Stimulated activated CD8-positive, alpha-beta memory T cell treated with anti-CD3 and anti-CD28 coated beads, Interleukin-4, amount 100 ng/mL, for 24 hours (primary cell): Measurements from ENCODE around the gene ADAM19.

Experiments
- DNase-seq: peaks from one replicate; pipeline ENCODE4 v3.0.0-alpha.2; 2020; ENCODE audit warnings: low read depth

Gene ADAM19

GRCh38 chr5:157561110-157561509, 14.5 kb downstream of the ADAM19 start:
- DNase-seq, result no peak

- no peak for DNase-seq
These were observed 16.3 kb downstream of the ADAM19 start for GRCh38 chr5:157559301-157559700.

GRCh38 chr5:157558681-157559080, 16.9 kb downstream of the ADAM19 start:
- DNase-seq, result no peak

DNA sequence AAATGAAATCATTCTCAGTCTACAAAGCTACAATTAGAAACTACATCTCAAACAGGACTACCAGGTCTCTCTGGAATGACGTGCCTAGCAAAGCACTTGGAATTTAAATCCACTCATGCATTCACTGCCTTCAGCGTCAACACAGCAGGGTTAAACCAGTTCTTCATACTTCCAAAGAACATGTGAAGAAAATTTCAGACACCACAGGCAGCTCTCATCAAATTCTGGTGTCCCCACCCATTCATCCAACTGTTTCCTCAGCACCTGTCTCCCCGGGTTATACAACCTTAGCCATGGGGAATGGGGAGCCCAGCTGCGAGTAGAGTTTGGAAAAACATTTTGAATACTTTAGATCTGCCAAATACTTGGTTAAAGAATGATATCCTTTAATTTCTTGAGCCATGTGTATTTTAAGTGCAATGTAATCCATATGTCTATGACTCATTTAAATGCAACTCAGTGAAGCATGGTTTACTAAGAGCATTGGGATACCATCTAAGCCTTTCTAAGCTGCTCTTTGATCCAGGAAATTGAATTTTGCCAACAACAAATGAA, 17.5 kb downstream of the ADAM19 start:
- DNase-seq, result no peak

DNA sequence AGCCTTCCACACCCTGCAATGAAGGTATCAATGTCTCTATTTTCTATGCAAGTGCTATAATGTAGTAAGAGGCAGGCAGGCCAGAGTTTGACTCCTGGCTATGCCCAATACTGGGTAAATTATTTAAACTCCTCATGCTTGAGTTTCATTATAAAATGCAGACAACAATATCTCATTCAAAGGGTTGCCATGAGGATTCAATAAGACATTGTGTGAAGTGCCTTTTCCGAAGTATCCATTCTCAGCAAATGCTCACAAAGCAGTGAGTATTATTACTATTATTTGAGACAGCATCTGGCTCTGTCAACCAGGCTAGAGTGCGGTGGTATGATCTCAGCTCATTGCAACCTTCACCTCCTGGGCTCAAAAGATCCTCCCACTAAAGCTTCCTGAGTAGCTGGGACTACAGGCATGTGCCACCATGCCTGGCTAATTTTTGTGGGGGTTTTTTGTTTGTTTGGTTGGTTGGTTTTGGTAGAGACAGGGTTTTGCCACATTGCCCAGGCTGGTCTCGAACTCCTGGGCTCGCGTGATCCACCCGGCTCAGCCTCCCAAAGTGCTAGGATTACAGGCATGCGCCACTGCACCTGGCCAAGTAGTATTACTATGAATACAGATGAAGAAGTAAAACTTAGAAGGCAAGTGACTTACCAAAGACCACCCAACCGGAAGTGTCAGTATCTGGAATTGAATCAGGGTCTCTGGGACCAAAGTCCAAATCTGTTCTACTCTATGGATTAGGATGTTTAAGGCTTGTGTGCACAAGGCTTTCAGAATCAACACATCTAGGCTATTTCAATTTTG, 18.8 kb downstream of the ADAM19 start:
- no peak for DNase-seq

GRCh38 chr5:157555037-157555640, 20.4 kb downstream of the ADAM19 start:
- DNase-seq, result no peak

- no peak for DNase-seq
These were observed 21.2 kb downstream of the ADAM19 start for GRCh38 chr5:157554179-157555036.

DNA sequence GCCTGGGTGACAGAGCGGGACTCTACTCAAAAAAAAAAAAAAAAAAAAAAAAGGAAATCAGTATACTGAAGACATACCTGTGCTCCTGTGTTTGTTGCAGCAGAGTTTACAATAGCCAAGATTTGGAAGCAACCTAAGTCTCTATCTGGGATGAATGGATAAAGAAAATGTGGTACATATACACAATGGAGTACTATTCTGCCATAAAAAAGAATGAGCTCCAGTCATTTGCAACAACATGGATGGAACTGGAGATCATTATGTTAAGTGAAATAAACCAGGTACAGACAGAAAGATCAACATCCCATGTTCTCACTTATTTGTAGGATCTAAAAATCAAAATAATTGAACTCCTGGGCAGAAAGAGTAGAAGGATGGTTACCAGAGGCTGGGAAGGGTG, 22.9 kb downstream of the ADAM19 start:
- no peak for DNase-seq

GRCh38 chr5:157550663-157551062, 24.9 kb downstream of the ADAM19 start:
- DNase-seq, result no peak

DNA sequence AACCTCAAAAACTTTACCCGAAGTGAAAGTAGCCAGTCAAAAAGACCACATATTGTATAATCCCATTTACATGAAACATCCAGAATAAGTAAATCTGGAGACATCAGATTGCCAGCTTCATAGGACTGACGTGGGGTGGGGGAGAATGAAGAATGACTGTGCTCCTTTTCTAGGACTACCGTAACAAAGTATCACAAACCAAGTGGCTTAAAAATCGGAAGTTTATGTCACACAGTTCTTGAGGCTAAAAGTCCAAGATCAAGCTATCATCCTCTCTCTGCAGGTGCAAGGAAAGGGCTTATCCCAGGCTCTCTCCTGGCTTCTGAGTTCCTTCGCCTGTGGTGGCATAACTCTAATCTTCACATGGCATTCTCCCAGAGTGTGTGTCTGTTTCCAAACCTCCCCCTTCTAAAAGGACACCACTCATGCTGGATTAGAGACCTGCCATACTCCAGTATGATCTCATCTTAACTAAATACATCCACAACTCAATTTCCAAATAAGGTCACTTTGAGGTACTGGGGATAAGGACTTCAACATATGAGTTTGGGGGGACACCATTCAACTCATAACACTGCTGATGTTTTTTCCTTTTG, 25.5 kb downstream of the ADAM19 start:
- no peak for DNase-seq

- no peak for DNase-seq
These were observed 26.3 kb downstream of the ADAM19 start for GRCh38 chr5:157549283-157549629.

GRCh38 chr5:157548513-157549282, 26.9 kb downstream of the ADAM19 start:
- DNase-seq, result no peak

DNA sequence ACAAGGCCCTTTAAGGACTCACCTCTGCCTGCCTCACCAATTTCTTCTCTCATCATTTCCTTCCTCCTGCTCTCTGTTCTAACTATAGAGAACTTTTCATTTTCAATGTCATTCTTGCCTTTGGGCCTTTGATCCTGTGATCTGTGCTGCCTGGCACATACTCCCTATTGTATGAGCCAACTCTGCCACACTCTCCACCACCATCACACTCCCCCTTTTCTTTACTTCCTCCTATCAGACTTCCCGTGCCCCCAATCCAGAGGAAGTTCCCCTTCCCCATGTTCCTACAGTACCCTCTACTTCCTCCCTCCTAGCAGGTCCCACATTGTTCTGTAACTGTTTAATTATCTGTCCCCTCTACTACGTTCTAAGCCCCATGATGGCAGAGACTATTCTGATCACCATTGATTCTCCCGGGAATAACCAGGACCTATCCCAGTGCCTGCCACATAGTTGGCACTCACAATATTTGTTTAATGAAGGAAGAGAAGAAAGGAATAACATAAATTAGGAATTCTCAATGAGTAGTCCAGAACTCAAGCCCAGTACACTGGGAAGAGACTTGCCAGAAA, 27.5 kb downstream of the ADAM19 start:
- DNase-seq, result no peak

DNA sequence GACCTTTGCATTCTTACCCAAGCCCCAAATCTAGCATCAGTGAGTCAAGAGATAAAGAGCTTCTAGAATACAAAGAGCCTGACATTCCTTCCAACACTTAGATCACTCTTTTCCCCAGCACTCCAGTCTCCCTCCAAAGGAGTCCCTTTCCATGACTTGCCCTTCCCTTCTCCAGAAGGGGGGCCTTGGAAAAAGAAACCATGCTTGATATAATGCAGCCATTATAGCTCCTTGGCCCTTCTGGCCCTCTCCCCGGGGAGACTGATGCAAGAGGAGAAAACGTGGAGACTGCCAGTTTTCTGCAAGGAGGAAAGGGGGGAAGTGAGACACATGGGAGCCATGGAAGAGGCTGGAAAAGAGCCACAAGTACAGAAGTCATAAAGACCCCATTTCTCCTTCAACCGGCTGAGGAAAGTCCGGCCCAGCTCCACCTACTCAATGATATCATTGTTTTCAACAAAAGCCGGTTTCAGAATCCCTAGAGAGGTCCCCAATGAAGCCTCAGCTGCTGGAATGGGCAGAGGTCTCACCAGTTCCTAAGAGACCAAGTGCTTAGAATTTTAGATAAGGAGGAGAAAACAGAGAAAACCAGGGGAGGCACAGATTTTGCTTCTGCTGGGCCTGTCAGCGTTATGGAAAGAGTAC, 29.0 kb downstream of the ADAM19 start:
- no peak for DNase-seq

- DNase-seq, result no peak
These were observed 29.8 kb downstream of the ADAM19 start for GRCh38 chr5:157545610-157546310.

DNA sequence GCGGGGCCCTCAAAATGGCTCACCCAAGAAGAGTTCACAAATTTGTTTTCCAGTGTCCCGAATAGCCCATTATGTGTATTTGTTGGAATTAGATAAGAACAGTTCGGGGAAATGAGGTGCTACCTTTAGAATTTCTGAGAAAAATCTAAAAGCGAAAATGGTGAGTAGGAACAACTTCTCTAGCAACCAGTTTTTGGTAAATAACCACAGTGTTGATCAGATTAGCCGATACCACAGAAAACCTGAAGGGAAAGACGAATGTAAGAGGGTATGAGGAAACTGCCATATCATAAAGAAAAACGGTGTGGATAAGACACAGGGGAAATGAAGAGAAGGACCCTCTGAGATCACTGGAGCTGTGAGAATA, 31.0 kb downstream of the ADAM19 start:
- DNase-seq, result no peak

DNA sequence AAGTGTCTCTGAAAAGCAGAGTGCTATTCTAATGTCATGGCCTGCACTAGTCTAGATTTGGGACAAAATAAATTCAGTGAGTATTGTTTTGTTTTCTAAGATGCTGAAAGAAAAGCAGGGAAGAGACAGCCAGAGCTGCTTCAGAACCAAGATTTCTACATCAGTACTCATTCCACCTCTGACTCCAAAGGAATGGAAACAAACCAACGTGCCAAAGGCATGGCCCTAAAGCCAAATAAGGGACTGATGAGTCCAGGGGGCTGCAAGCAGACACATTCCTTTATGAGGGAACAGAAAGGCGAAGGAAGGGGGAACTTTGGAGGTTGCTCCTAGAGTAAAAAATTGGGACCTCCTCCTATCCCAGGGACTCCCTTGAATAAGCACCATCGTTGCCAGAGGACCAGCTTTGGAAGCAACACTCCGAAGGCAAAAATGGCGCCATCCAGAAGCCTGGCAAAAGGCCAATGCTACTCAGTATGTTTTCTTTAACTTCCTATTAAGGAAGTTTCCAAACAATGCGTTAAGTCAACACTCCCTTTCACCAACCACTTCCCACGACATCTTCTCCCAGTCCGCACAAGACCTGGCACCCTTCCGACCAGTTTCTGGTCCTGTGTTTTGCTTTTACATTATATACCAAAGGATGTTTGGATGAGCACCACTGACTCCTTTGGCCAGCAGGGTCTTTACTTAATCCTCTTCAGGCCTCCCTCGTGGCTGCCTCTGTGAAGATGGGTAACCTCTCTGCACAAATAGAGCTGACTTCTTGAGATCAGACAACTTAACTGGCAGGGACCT, 31.6 kb downstream of the ADAM19 start:
- no peak for DNase-seq

GRCh38 chr5:157542282-157543000, 33.1 kb downstream of the ADAM19 start:
- no peak for DNase-seq
